ENCODE results near the gene C3orf22.
"Not testable (repeated sequence)": the region's sequence is repeated elsewhere in the genome, so short reads cannot be mapped to it uniquely, and the experiment has no call there.

The C3orf22 gene

GRCh38 chr3:126558336-126559071, at the start of gene C3orf22:
C3orf22 (minus strand) TSS chr3:126558932; CDS start chr3:126553390, 5,542 bp downstream.
- Mint-ChIP-seq H3K4me1 (no peaks in the 10 kb centered on the region), H3K27me3 (no peaks in the 10 kb centered on the region), H3K9me3 (peaks cover 15% of the 10 kb centered on the region), H3K36me3 (no peaks in the 10 kb centered on the region), H3K27ac (no peak within 1 kb of the TSS), H3K4me3 (no peak within 1 kb of the TSS)

GRCh38 chr3:126607214-126607908, 48.6 kb upstream of the C3orf22 start:
- H3K4me3 Mint-ChIP-seq: no peak overlapping the region
- H3K36me3 Mint-ChIP-seq: peaks cover 21% of the 10 kb centered on the region
- no peak overlapping the region for H3K27ac Mint-ChIP-seq

GRCh38 chr3:126606001-126606400, 47.3 kb upstream of the C3orf22 start:
- no peak overlapping the region for H3K4me3 Mint-ChIP-seq
- H3K9me3 Mint-ChIP-seq: no peaks in the 10 kb centered on the region
- H3K27me3 Mint-ChIP-seq: peaks cover 2% of the 10 kb centered on the region
- no peak overlapping the region for H3K27ac Mint-ChIP-seq
- peaks cover 23% of the 10 kb centered on the region for H3K36me3 Mint-ChIP-seq
- no peaks in the 10 kb centered on the region for H3K4me1 Mint-ChIP-seq

More at GRCh38 chr3:126607214-126607908, 48.6 kb upstream of the C3orf22 start:
- no peaks in the 10 kb centered on the region for H3K27me3 Mint-ChIP-seq
- H3K4me1 Mint-ChIP-seq: peaks cover 4% of the 10 kb centered on the region
- H3K9me3 Mint-ChIP-seq: no peaks in the 10 kb centered on the region

- H3K27me3 Mint-ChIP-seq: peaks cover 2% of the 10 kb centered on the region
- H3K9me3 Mint-ChIP-seq: no peaks in the 10 kb centered on the region
- no peaks in the 10 kb centered on the region for H3K4me1 Mint-ChIP-seq
- peaks cover 20% of the 10 kb centered on the region for H3K36me3 Mint-ChIP-seq
- no peak overlapping the region for H3K4me3 Mint-ChIP-seq
- no peak overlapping the region for H3K27ac Mint-ChIP-seq
Observed at GRCh38 chr3:126604691-126605090, 46.0 kb upstream of the C3orf22 start.

GRCh38 chr3:126599101-126599500, 40.4 kb upstream of the C3orf22 start:
- peaks cover 6% of the 10 kb centered on the region for H3K9me3 Mint-ChIP-seq
- H3K36me3 Mint-ChIP-seq: peaks cover 10% of the 10 kb centered on the region
- H3K4me3 Mint-ChIP-seq: no peak overlapping the region
- no peak overlapping the region for H3K27ac Mint-ChIP-seq
- peaks cover 4% of the 10 kb centered on the region for H3K27me3 Mint-ChIP-seq
- no peaks in the 10 kb centered on the region for H3K4me1 Mint-ChIP-seq

GRCh38 chr3:126595479-126595878, 36.7 kb upstream of the C3orf22 start:
- not testable (repeated sequence) for H3K36me3 Mint-ChIP-seq, H3K4me3 Mint-ChIP-seq, H3K27me3 Mint-ChIP-seq, H3K27ac Mint-ChIP-seq, H3K4me1 Mint-ChIP-seq
- peaks cover 16% of the 10 kb centered on the region for H3K9me3 Mint-ChIP-seq

- H3K4me1 Mint-ChIP-seq, H3K4me3 Mint-ChIP-seq, H3K27ac Mint-ChIP-seq, H3K27me3 Mint-ChIP-seq: not testable (repeated sequence)
- H3K9me3 Mint-ChIP-seq: peaks cover 25% of the 10 kb centered on the region
- H3K36me3 Mint-ChIP-seq: peaks cover 10% of the 10 kb centered on the region
Observed at GRCh38 chr3:126591515-126591914, 32.8 kb upstream of the C3orf22 start.

- Mint-ChIP-seq H3K4me1 (no peaks in the 10 kb centered on the region), H3K27ac (no peak overlapping the region)
Observed at GRCh38 chr3:126582311-126582710, 23.6 kb upstream of the C3orf22 start.

GRCh38 chr3:126581569-126581968, 22.8 kb upstream of the C3orf22 start:
- Mint-ChIP-seq H3K9me3 (peaks cover 6% of the 10 kb centered on the region), H3K4me3 (no peak overlapping the region), H3K36me3 (no peaks in the 10 kb centered on the region), H3K27ac (no peak overlapping the region), H3K4me1 (no peaks in the 10 kb centered on the region), H3K27me3 (peaks cover 3% of the 10 kb centered on the region)

More at GRCh38 chr3:126582311-126582710, 23.6 kb upstream of the C3orf22 start:
- Mint-ChIP-seq H3K27me3 (peaks cover 3% of the 10 kb centered on the region), H3K4me3 (no peak overlapping the region), H3K36me3 (no peaks in the 10 kb centered on the region), H3K9me3 (peaks cover 11% of the 10 kb centered on the region)

GRCh38 chr3:126580746-126581145, 22.0 kb upstream of the C3orf22 start:
- Mint-ChIP-seq H3K27me3 (peaks cover 5% of the 10 kb centered on the region), H3K4me3 (no peak overlapping the region), H3K36me3 (no peaks in the 10 kb centered on the region), H3K27ac (no peak overlapping the region), H3K4me1 (no peaks in the 10 kb centered on the region), H3K9me3 (peaks cover 6% of the 10 kb centered on the region)

- Mint-ChIP-seq H3K4me1 (no peaks in the 10 kb centered on the region), H3K9me3 (no peaks in the 10 kb centered on the region), H3K4me3 (no peak overlapping the region), H3K27me3 (peaks cover 5% of the 10 kb centered on the region), H3K27ac (no peak overlapping the region), H3K36me3 (no peaks in the 10 kb centered on the region)
Observed at GRCh38 chr3:126578702-126579101, 20.0 kb upstream of the C3orf22 start.

GRCh38 chr3:126577261-126577660, 18.5 kb upstream of the C3orf22 start:
- peaks cover 5% of the 10 kb centered on the region for H3K27me3 Mint-ChIP-seq
- no peak overlapping the region for H3K4me3 Mint-ChIP-seq
- no peaks in the 10 kb centered on the region for H3K36me3 Mint-ChIP-seq
- no peaks in the 10 kb centered on the region for H3K9me3 Mint-ChIP-seq
- H3K4me1 Mint-ChIP-seq: no peaks in the 10 kb centered on the region
- no peak overlapping the region for H3K27ac Mint-ChIP-seq

- Mint-ChIP-seq H3K27ac (no peak overlapping the region), H3K36me3 (no peaks in the 10 kb centered on the region), H3K9me3 (no peaks in the 10 kb centered on the region), H3K27me3 (peaks cover 4% of the 10 kb centered on the region), H3K4me3 (no peak overlapping the region), H3K4me1 (no peaks in the 10 kb centered on the region)
Observed at GRCh38 chr3:126573492-126574117, 14.9 kb upstream of the C3orf22 start.

GRCh38 chr3:126571078-126571477, 12.3 kb upstream of the C3orf22 start:
- Mint-ChIP-seq H3K4me1 (no peaks in the 10 kb centered on the region), H3K27me3 (peaks cover 4% of the 10 kb centered on the region)

GRCh38 chr3:126570103-126570541, 11.4 kb upstream of the C3orf22 start:
- Mint-ChIP-seq H3K4me1 (no peaks in the 10 kb centered on the region), H3K36me3 (no peaks in the 10 kb centered on the region), H3K9me3 (no peaks in the 10 kb centered on the region), H3K27me3 (peaks cover 7% of the 10 kb centered on the region), H3K27ac (no peak overlapping the region), H3K4me3 (no peak overlapping the region)

More at GRCh38 chr3:126571078-126571477, 12.3 kb upstream of the C3orf22 start:
- H3K27ac Mint-ChIP-seq: no peak overlapping the region
- no peaks in the 10 kb centered on the region for H3K36me3 Mint-ChIP-seq
- H3K4me3 Mint-ChIP-seq: no peak overlapping the region
- no peaks in the 10 kb centered on the region for H3K9me3 Mint-ChIP-seq
